Measurements from ENCODE around the gene ARHGAP15. TPM values are rescaled to one million over a fixed set of nuclear protein-coding genes. Genes with fewer than 3 reads are reported as not detected.

ARHGAP15 gene
- total RNA-seq, 2 experiments from 2014 or later, result 71.3 to 72.8 TPM

DNA sequence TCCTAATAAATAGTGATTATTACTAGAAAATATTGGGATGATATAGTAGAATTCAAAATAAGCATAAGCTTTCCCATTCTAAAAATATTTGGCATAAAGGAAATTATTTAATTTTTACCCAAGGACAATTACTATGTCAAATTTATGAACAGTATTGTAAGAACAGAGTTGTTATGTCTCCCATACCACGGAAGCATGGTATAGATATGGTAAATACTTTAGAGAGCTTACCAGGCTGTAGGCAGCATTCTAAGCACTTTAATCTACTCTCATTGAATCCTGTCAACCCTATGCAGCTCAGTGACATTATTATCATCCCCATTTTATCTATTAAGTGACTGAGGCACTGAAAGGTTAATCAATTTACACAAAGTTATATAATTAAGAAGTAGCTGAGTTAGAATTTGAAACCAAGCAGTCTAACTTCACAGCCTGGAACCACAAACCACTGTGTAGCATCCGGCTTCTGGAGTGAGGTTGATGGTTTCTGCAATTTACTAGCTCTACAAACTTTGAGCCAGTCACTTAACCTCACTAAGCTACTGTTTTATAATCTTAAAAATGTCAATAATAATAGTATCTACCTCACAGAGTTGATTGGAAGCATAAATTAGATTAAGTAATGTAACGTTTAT lies 323.7 kb downstream of the ARHGAP15 start:
- ChIA-PET POLR2A (no interaction called here), CTCF (interaction anchor here (0.8 to 1.8 kb wide), 3 partner anchors 9 to 205 kb away, joined by 3 to 4 read pairs (median 3); no protein-coding TSS in a partner anchor)
- ATAC-seq (peak; percentile 81), DNase-seq (peak; percentile 78)
- TF ChIP-seq, protein P1, sequence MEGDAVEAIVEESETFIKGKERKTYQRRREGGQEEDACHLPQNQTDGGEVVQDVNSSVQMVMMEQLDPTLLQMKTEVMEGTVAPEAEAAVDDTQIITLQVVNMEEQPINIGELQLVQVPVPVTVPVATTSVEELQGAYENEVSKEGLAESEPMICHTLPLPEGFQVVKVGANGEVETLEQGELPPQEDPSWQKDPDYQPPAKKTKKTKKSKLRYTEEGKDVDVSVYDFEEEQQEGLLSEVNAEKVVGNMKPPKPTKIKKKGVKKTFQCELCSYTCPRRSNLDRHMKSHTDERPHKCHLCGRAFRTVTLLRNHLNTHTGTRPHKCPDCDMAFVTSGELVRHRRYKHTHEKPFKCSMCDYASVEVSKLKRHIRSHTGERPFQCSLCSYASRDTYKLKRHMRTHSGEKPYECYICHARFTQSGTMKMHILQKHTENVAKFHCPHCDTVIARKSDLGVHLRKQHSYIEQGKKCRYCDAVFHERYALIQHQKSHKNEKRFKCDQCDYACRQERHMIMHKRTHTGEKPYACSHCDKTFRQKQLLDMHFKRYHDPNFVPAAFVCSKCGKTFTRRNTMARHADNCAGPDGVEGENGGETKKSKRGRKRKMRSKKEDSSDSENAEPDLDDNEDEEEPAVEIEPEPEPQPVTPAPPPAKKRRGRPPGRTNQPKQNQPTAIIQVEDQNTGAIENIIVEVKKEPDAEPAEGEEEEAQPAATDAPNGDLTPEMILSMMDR (IDR thresholded peaks at IDR 0.05), result no peak
- Mint-ChIP-seq H3K27me3 (no peaks in the 10 kb centered on the region), H3K27ac (no peak overlapping the region), H3K4me3 (no peak overlapping the region), H3K4me1 (ENCODE audit: low read depth) (peaks cover 47% of the 10 kb centered on the region), H3K9me3 (no peaks in the 10 kb centered on the region), H3K36me3 (ENCODE audit: low read depth) (peaks cover 13% of the 10 kb centered on the region)
- intact Hi-C loops (cut with micrococcal nuclease), result no loop called here

DNA sequence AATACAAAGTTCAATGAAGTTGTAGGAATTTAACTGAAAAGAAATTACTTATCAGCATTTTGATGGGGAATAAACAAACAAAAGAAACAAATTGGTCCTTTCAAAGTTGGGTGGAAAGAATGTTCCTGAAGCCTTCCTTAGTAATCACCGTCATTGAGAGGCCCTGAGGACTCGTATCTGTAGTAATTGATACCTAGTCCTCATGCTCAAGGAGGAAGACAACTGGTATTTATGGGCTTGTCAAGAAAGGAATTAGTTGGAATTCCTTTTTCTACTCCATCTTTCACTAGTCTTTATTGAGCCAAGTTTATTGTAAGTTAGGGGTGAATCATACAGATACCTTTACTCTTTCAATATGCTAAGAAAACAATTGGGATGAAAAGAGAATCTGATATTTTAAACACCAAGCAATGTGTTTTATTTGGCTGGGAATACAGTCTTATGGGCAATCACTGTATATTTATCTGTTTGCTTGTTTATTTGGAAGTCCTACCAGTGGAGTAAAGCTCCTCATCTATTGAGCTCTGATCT lies 324.8 kb downstream of the ARHGAP15 start:
- ChIA-PET CTCF (no interaction called here), POLR2A (no interaction called here)
- Mint-ChIP-seq H3K4me1 (ENCODE audit: low read depth) (peaks cover 48% of the 10 kb centered on the region), H3K9me3 (no peaks in the 10 kb centered on the region), H3K27me3 (no peaks in the 10 kb centered on the region), H3K4me3 (no peak overlapping the region), H3K27ac (no peak overlapping the region), H3K36me3 (ENCODE audit: low read depth) (peaks cover 18% of the 10 kb centered on the region)
- no peak for DNase-seq
- intact Hi-C loops (cut with micrococcal nuclease), result no loop called here
- ATAC-seq, result no peak
- TF ChIP-seq, protein P1 (IDR thresholded peaks at IDR 0.05), result no peak

DNA sequence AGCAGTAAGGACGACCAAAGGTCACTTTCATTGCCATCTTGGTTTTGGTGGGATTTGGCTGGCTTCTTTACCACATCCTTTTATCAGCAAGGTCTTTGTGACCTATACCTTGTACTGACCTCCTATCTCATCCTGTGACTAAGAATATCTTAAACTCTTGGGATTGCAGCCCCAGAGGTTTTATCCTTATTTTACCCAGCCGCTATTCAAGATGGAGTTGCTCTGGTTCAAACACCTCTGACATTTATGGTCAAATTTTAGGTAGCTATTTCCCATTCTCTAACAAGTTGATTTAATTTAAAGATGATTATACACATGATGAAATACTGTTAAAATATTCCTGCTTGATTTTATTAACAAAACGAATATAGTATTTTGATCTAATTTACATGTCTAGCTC lies 326.1 kb downstream of the ARHGAP15 start:
- Mint-ChIP-seq H3K36me3 (ENCODE audit: low read depth) (peaks cover 15% of the 10 kb centered on the region), H3K27me3 (no peaks in the 10 kb centered on the region), H3K27ac (no peak overlapping the region), H3K9me3 (no peaks in the 10 kb centered on the region), H3K4me3 (no peak overlapping the region), H3K4me1 (ENCODE audit: low read depth) (peaks cover 37% of the 10 kb centered on the region)
- ChIA-PET POLR2A (no interaction called here), CTCF (interaction anchor here (1.2 kb wide), 1 partner anchor 112 kb away, joined by 3 read pairs; no protein-coding TSS in a partner anchor)
- TF ChIP-seq, protein P1 (IDR thresholded peaks at IDR 0.05), result no peak
- DNase-seq (no peak), ATAC-seq (no peak)
- intact Hi-C loops (cut with micrococcal nuclease), result no loop called here

DNA sequence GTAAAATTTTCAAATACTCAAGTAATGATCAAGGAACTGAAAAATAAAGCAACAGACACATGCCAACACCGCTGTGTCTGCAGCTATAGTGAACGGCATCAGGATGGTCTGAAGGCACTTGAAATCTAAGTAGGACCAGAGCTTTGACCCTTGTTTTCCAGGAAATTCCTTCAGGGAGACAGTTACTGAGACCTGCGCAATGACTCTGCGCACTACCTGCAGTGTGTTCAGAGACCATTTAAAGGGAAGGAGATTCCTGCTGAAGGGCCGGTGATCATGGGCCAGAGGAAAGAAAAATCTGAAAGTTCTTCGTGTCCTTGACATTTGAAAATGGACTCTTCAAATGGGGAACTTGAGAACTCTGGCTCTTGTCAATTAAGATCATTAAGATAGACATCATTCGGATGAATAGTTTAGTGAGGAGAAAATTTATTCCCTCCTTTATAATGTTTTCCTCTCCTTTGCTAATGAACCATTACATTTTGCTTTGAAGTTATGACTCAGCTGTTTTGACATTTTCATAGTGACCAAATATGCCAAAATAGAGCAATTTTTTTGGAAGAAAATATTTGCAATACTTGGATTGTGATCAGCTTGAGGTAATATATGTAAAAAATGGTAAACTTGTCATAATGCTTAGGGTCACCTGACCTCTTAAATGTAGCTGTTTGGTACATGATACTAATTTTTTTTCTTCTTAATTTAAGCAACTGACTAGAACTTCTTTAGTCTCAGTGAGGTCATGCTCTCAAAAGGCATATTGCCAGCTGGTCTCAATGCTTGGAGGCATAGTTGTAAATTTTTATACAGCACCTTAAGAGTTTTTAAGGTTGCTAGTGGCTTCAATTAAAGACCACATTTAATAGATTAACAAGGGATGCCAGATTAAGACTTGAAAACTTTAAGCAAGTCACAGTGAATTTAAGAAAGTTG lies 329.3 kb downstream of the ARHGAP15 start:
- Mint-ChIP-seq H3K4me3 (no peak overlapping the region), H3K36me3 (ENCODE audit: low read depth) (peaks cover 19% of the 10 kb centered on the region), H3K9me3 (no peaks in the 10 kb centered on the region), H3K27ac (peak overlapping the region; percentile 25), H3K27me3 (no peaks in the 10 kb centered on the region), H3K4me1 (ENCODE audit: low read depth) (peaks cover 21% of the 10 kb centered on the region)
- ChIA-PET CTCF (interaction anchor here (0.7 to 1.6 kb wide), 2 partner anchors 174 to 199 kb away, joined by 3 read pairs; no protein-coding TSS in a partner anchor), POLR2A (interaction anchor here (0.8 kb wide), 1 partner anchor 19 kb away, joined by 3 read pairs; no protein-coding TSS in a partner anchor)
- intact Hi-C loops (cut with micrococcal nuclease), result no loop called here
- TF ChIP-seq, protein P1 (IDR thresholded peaks at IDR 0.05), result no peak
- DNase-seq (no peak), ATAC-seq (no peak)
